ENCODE measurements around the gene KTI12.
"Not testable (repeated sequence)": the region's sequence is repeated elsewhere in the genome, so short reads cannot be mapped to it uniquely, and the experiment has no call there.

DNA sequence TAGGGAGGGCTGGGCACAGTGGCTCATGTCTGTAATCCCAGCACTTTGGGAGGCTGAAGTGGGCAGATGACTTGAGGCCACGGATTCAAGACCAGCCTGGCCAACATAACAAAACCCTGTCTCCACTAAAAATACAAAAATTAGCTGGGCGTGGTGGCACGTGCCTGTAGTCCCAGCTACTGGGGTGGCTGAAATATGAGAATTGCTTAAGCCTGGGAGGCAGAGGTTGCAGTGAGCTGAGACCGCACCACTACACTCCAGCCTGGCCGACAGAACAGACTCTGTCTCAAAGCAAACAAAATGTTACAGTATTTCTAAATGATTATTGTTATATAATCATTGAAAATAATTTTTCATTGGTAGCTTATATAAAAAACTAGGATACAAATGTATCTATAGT is 4.8 kb downstream of the KTI12 start:
- TF ChIP-seq RAD21 (conservative IDR thresholded peaks at IDR 0.05 in 1 of 2, IDR thresholded peaks at IDR 0.05 in 1 of 2); CTCF (IDR thresholded peaks at IDR 0.05); PHF8 (IDR thresholded peaks at IDR 0.05; ENCODE audit: borderline replicate concordance, low read depth): not testable (repeated sequence)

Data from A549 (cell line).